Measurements from ENCODE around the gene BSX.

Gene BSX

GRCh38 chr11:122979103-122979814 is 2.4 kb downstream of the BSX start:
- DNase-seq (ENCODE audit: low read depth), result no peak
- TF ChIP-seq CTCF (IDR thresholded peaks at IDR 0.05; ENCODE audit: low read length, missing control alignments), result no peak
- no peak overlapping the region for H3K4me3 ChIP-seq (replicated peaks; ENCODE audit: low read depth, low read length)

- H3K4me3 ChIP-seq (replicated peaks; ENCODE audit: low read depth, low read length), result no peak overlapping the region
- no peak for DNase-seq (ENCODE audit: low read depth)
- TF ChIP-seq CTCF (IDR thresholded peaks at IDR 0.05; ENCODE audit: low read length, missing control alignments), result no peak
Measured at GRCh38 chr11:122978299-122978620, 3.4 kb downstream of the BSX start.

- no peak overlapping the region for H3K4me3 ChIP-seq (replicated peaks; ENCODE audit: low read depth, low read length)
- no peak for DNase-seq (ENCODE audit: low read depth)
- no peak for TF ChIP-seq CTCF (IDR thresholded peaks at IDR 0.05; ENCODE audit: low read length, missing control alignments)
Measured at GRCh38 chr11:122977470-122978298, 4.0 kb downstream of the BSX start.

GRCh38 chr11:122976734-122977469 is 4.7 kb downstream of the BSX start:
- H3K4me3 ChIP-seq (replicated peaks; ENCODE audit: low read depth, low read length), result no peak overlapping the region
- DNase-seq (ENCODE audit: low read depth), result no peak
- TF ChIP-seq CTCF (IDR thresholded peaks at IDR 0.05; ENCODE audit: low read length, missing control alignments), result no peak

- no peak overlapping the region for H3K4me3 ChIP-seq (replicated peaks; ENCODE audit: low read depth, low read length)
- no peak for DNase-seq (ENCODE audit: low read depth)
- no peak for TF ChIP-seq CTCF (IDR thresholded peaks at IDR 0.05; ENCODE audit: low read length, missing control alignments)
Measured at GRCh38 chr11:122976061-122976733, 5.4 kb downstream of the BSX start.

- TF ChIP-seq CTCF (IDR thresholded peaks at IDR 0.05; ENCODE audit: low read length, missing control alignments), result no peak
- H3K4me3 ChIP-seq (replicated peaks; ENCODE audit: low read depth, low read length), result no peak overlapping the region
- DNase-seq (ENCODE audit: low read depth), result no peak
Measured at GRCh38 chr11:122963961-122964360, 17.7 kb downstream of the BSX start.

Measured in fibroblast of pulmonary artery (primary cell).